CD8-positive, alpha-beta memory T cell (primary cell): Measurements from ENCODE around the gene TROAP. TPM values are rescaled to one million over a fixed set of nuclear protein-coding genes. Genes with fewer than 3 reads are reported as not detected.

Source experiments
- CTCF ChIA-PET: fragments of 350-600 bp; sonication (Branson Sonifier 250); formaldehyde crosslinking; loops from one replicate; lab custom pipeline; 2021; ENCODE audit warnings: antibody characterized with exemption; lab: Charles Lee
- POLR2A ChIA-PET: fragments of 350-600 bp; sonication (Branson Sonifier 250); formaldehyde crosslinking; loops from one replicate; lab custom pipeline; 2021; ENCODE audit warnings: antibody characterized with exemption; lab: Charles Lee
- DNase-seq, 5 donors: peaks; one replicate each; pipeline versions ENCODE4 v3.0.0 to v3.0.0-alpha.2; 2020 to 2022; ENCODE audit warnings: mixed read lengths in 1 of 5
- H3K27ac ChIP-seq: one replicate; pipeline ENCODE4 v1.7.0; 2013; ENCODE audit warnings: low read depth, mild to moderate bottlenecking, low read length, moderate library complexity
- H3K27me3 ChIP-seq: 2 replicates; pipeline ENCODE4 v1.7.0; 2013; ENCODE audit warnings: low read length, mild to moderate bottlenecking; ENCODE audit not compliant: insufficient read depth, poor library complexity, severe bottlenecking
- H3K36me3 ChIP-seq: 2 replicates; pipeline ENCODE4 v1.7.0; 2013; ENCODE audit warnings: mild to moderate bottlenecking, low read length, moderate library complexity; ENCODE audit not compliant: insufficient read depth
- H3K4me1 ChIP-seq: 2 replicates; pipeline ENCODE4 v1.7.0; 2013; ENCODE audit warnings: mild to moderate bottlenecking, low read length, moderate library complexity; ENCODE audit not compliant: insufficient read depth
- H3K4me3 ChIP-seq: 2 replicates; pipeline ENCODE4 v1.7.0; 2013; ENCODE audit warnings: mild to moderate bottlenecking, low read length
- H3K9me3 ChIP-seq: 2 replicates; pipeline ENCODE4 v1.7.0; 2013; ENCODE audit warnings: mild to moderate bottlenecking, low read length
- H3K27ac Mint-ChIP-seq, 8 donors: one replicate each; pipeline ENCODE4 v1.8.0; 2020 to 2021; ENCODE audit warnings: mixed read lengths in 8 of 8, mild to moderate bottlenecking in 6 of 8, inconsistent platforms in 3 of 8, moderate library complexity in 3 of 8
- H3K27me3 Mint-ChIP-seq, 2 donors: one replicate each; pipeline ENCODE4 v1.8.0; 2020 to 2021; ENCODE audit warnings: mixed read lengths in 2 of 2, mild to moderate bottlenecking in 1 of 2, moderate library complexity in 1 of 2
- H3K36me3 Mint-ChIP-seq, 3 donors: one replicate each; pipeline ENCODE4 v1.8.0; 2020 to 2021; ENCODE audit warnings: mixed read lengths in 3 of 3, inconsistent platforms in 1 of 3, mild to moderate bottlenecking in 1 of 3
- H3K4me1 Mint-ChIP-seq, 3 donors: one replicate each; pipeline ENCODE4 v1.8.0; 2020 to 2021; ENCODE audit warnings: mixed read lengths in 3 of 3, inconsistent platforms in 1 of 3, mild to moderate bottlenecking in 1 of 3
- H3K4me3 Mint-ChIP-seq, 7 donors: one replicate each; pipeline ENCODE4 v1.8.0; 2020 to 2021; ENCODE audit warnings: mixed read lengths in 7 of 7, mild to moderate bottlenecking in 6 of 7, moderate library complexity in 4 of 7, inconsistent platforms in 2 of 7
- H3K9me3 Mint-ChIP-seq, 5 donors: one replicate each; pipeline ENCODE4 v1.8.0; 2020 to 2022; ENCODE audit warnings: mixed read lengths in 5 of 5, mild to moderate bottlenecking in 3 of 5, moderate library complexity in 2 of 5, inconsistent platforms in 1 of 5
- polyA plus RNA-seq: library from polyadenylated mRNA; unstranded; fragments of 300-500 nt; fragmentation: Illumina TruSeq; gene quantifications from one replicate; pipeline ENCODE4 v1.2.3, GENCODE V29; 2021
- total RNA-seq, 2 experiments: library from RNA; stranded (reverse); gene quantifications; one replicate each; pipeline ENCODE4 v1.2.3, GENCODE V29; 2021

The TROAP gene
- total and polyA plus RNA-seq, 3 experiments from 2014 or later = 0.79 to 35.0 (median 33.6) TPM

DNA sequence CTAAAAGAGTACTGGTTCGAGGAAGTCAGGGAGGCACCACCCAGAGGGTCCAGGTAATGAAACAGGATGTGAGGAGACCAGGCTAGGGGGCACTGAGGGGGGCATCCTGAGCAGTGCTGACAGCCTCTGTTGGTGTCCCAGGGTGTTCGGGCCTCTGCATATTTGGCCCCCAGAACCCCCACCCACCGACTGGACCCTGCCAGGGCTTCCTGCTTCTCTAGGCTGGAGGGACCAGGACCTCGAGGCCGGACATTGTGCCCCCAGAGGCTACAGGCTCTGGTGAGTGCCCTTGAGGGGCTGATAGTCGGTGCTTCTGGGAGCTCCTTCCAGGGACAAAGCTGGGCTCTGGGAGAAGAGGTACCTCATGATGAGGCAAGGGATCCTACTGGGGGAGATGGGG lies 2.6 kb downstream of the TROAP start:
- no peaks in the 10 kb centered on the region for H3K9me3 ChIP-seq
- no peak for DNase-seq
- H3K4me1 ChIP-seq = peaks cover 14% of the 10 kb centered on the region
- Mint-ChIP-seq H3K4me3 (peak overlapping the region in 1 of 7 donors; percentile 54), H3K27ac (no peak overlapping the region), H3K36me3 (peaks cover 0 to 3% (median 0%) of the 10 kb centered on the region in 3 donors), H3K9me3 (no peaks in the 10 kb centered on the region), H3K27me3 (peaks cover 0 to 2% of the 10 kb centered on the region in 2 donors), H3K4me1 (peaks cover 17 to 23% (median 22%) of the 10 kb centered on the region in 3 donors)
- H3K36me3 ChIP-seq = no peaks in the 10 kb centered on the region
- no peaks in the 10 kb centered on the region for H3K27me3 ChIP-seq
- CTCF ChIA-PET = interaction anchor here (0.8 to 5.6 kb wide), 2 partner anchors 17 to 36 kb away, joined by 3 to 36 read pairs; no protein-coding TSS in a partner anchor
- POLR2A ChIA-PET = no interaction called here
- H3K4me3 ChIP-seq = no peak overlapping the region
- no peak overlapping the region for H3K27ac ChIP-seq

DNA sequence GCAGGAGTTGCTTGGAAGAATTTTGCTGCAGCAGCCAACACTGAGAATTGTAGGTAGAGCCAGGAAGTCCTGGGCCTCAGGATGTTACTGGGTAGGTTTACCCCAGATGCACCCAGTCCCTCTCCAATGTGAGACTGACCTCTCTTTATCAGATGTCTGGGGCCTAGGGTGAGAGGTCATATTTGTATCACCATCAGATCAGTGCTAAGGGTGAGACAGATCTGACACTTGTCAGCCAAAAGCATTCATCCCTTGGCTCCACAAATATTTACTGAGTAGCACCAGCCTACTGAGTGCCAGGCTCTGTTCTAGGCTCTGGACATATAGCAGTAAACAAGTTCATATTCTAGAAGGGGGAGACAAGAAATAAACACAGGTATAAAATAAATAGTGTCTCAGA lies 4.3 kb downstream of the TROAP start:
- Mint-ChIP-seq H3K36me3 (peaks cover 0 to 3% (median 0%) of the 10 kb centered on the region in 3 donors), H3K4me3 (no peak overlapping the region), H3K27me3 (peaks cover 9 to 10% of the 10 kb centered on the region in 2 donors), H3K4me1 (peaks cover 10 to 15% (median 13%) of the 10 kb centered on the region in 3 donors), H3K27ac (no peak overlapping the region), H3K9me3 (no peaks in the 10 kb centered on the region)
- no peak for DNase-seq
- ChIA-PET CTCF (no interaction called here), POLR2A (no interaction called here)
- peaks cover 7% of the 10 kb centered on the region for H3K4me1 ChIP-seq
- H3K27ac ChIP-seq = no peak overlapping the region
- H3K27me3 ChIP-seq = no peaks in the 10 kb centered on the region
- no peak overlapping the region for H3K4me3 ChIP-seq
- H3K36me3 ChIP-seq = no peaks in the 10 kb centered on the region
- no peaks in the 10 kb centered on the region for H3K9me3 ChIP-seq

DNA sequence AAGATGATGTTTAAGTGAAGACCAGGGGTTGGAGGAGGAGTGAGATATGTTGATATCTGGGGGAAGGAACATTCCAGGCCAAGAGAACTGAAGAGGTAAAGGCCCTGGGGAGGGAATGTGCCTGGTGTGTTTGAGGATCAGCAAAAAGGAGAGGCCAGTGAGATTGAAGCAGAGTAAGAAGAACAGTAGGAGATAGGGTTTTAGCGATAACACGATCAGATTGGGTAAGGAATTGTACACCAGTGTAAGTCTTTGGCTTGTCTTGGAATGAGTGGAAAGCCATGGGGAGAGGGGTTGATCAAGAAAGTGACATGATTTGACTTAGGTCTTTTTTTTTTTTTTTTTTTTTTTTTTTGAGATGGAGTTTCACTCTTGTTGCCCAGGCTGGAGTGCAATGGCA lies 4.8 kb downstream of the TROAP start:
- Mint-ChIP-seq H3K36me3 (peaks cover 0 to 2% (median 0%) of the 10 kb centered on the region in 3 donors), H3K27me3 (peaks cover 12 to 15% of the 10 kb centered on the region in 2 donors), H3K4me3 (no peak overlapping the region), H3K9me3 (no peaks in the 10 kb centered on the region), H3K27ac (no peak overlapping the region), H3K4me1 (peaks cover 8 to 11% (median 9%) of the 10 kb centered on the region in 3 donors)
- CTCF ChIA-PET = no interaction called here
- peaks cover 6% of the 10 kb centered on the region for H3K4me1 ChIP-seq
- no peaks in the 10 kb centered on the region for H3K9me3 ChIP-seq
- no peaks in the 10 kb centered on the region for H3K36me3 ChIP-seq
- POLR2A ChIA-PET = no interaction called here
- H3K27me3 ChIP-seq = no peaks in the 10 kb centered on the region
- H3K4me3 ChIP-seq = no peak overlapping the region
- H3K27ac ChIP-seq = no peak overlapping the region
- no peak for DNase-seq

DNA sequence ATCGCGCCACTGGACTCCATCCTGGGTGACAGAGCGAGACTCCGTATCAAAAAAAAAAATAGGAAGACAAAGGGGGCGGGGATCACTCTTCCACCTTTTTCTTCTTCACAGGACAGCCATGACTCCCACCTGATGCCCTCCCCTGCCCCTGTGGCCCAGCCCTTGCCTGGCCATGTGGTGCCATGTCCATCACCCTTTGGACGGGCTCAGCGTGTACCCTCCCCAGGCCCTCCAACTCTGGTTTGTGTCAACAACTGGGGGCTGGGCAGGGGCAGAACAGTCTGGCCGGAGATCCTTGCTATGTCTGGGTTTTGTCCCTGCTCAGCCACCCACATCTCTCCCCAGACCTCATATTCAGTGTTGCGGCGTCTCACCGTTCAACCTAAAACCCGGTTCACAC lies 5.8 kb downstream of the TROAP start:
- DNase-seq = no peak
- H3K27me3 Mint-ChIP-seq = peaks cover 12 to 22% of the 10 kb centered on the region in 2 donors
- H3K9me3 ChIP-seq = no peaks in the 10 kb centered on the region
- no peaks in the 10 kb centered on the region for H3K36me3 ChIP-seq
- H3K4me1 ChIP-seq = no peaks in the 10 kb centered on the region
- no peaks in the 10 kb centered on the region for H3K9me3 Mint-ChIP-seq
- ChIA-PET CTCF (interaction anchor here (1.8 kb wide), 1 partner anchor 13 kb away, joined by 5 read pairs; no protein-coding TSS in a partner anchor), POLR2A (no interaction called here)
- H3K27ac ChIP-seq = no peak overlapping the region
- peaks cover 5% of the 10 kb centered on the region for H3K27me3 ChIP-seq
- H3K27ac Mint-ChIP-seq = no peak overlapping the region
- H3K36me3 Mint-ChIP-seq = no peaks in the 10 kb centered on the region
- H3K4me3 ChIP-seq = no peak overlapping the region
- peaks cover 0 to 6% (median 2%) of the 10 kb centered on the region in 3 donors for H3K4me1 Mint-ChIP-seq
- H3K4me3 Mint-ChIP-seq = no peak overlapping the region

DNA sequence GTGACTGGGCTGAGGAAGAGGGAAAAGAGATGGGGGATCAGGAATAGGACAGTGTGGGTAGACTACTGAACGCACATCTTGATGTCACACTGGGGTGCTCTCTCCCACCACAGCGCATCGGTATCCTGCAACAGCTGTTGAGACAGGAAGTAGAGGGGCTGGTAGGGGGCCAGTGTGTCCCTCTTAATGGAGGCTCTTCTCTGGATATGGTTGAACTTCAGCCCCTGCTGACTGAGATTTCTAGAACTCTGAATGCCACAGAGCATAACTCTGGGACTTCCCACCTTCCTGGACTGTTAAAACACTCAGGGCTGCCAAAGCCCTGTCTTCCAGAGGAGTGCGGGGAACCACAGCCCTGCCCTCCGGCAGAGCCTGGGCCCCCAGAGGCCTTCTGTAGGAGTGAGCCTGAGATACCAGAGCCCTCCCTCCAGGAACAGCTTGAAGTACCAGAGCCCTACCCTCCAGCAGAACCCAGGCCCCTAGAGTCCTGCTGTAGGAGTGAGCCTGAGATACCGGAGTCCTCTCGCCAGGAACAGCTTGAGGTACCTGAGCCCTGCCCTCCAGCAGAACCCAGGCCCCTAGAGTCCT lies 7.1 kb downstream of the TROAP start:
- Histone ChIP-seq H3K9me3 (no peaks in the 10 kb centered on the region), H3K27me3 (peaks cover 11% of the 10 kb centered on the region), H3K4me1 (no peaks in the 10 kb centered on the region), H3K36me3 (no peaks in the 10 kb centered on the region), H3K4me3 (no peak overlapping the region), H3K27ac (no peak overlapping the region)
- POLR2A ChIA-PET = no interaction called here
- no peak overlapping the region for H3K27ac Mint-ChIP-seq
- H3K9me3 Mint-ChIP-seq = no peaks in the 10 kb centered on the region
- CTCF ChIA-PET = interaction anchor here (1.8 to 2.6 kb wide), 2 partner anchors 12 kb away, joined by 5 to 27 read pairs; no protein-coding TSS in a partner anchor
- H3K27me3 Mint-ChIP-seq = peaks cover 22 to 33% of the 10 kb centered on the region in 2 donors
- DNase-seq = no peak
- H3K4me3 Mint-ChIP-seq = no peak overlapping the region
- H3K4me1 Mint-ChIP-seq = peaks cover 0 to 9% (median 2%) of the 10 kb centered on the region in 3 donors
- no peaks in the 10 kb centered on the region for H3K36me3 Mint-ChIP-seq

DNA sequence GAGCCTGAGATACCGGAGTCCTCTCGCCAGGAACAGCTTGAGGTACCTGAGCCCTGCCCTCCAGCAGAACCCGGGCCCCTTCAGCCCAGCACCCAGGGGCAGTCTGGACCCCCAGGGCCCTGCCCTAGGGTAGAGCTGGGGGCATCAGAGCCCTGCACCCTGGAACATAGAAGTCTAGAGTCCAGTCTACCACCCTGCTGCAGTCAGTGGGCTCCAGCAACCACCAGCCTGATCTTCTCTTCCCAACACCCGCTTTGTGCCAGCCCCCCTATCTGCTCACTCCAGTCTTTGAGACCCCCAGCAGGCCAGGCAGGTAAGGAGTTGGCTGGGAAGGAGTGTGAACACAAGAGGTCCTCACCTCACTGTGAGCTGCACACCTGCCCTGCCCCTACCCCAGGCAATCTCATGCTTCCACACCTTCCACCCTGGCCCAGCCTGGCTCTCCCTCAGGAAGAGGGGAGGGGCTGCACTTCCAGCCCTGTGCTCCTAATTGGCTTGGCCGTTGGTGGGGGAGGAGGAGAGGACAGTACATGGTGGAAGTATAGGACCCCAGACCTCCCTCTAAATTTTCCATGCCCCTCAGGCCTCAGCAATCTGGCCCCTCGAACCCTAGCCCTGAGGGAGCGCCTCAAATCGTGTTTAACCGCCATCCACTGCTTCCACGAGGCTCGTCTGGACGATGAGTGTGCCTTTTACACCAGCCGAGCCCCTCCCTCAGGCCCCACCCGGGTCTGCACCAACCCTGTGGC lies 7.8 kb downstream of the TROAP start:
- H3K36me3 ChIP-seq = no peaks in the 10 kb centered on the region
- H3K4me3 ChIP-seq = no peak overlapping the region
- H3K9me3 ChIP-seq = no peaks in the 10 kb centered on the region
- ChIA-PET POLR2A (no interaction called here), CTCF (interaction anchor here (1.1 to 2.7 kb wide), 9 partner anchors 8 to 222 kb away, joined by 4 to 27 read pairs (median 6); partner anchors contain the start of genes DNAJC22, PRPH, SPATS2 and TROAP)
- Mint-ChIP-seq H3K4me3 (no peak overlapping the region), H3K9me3 (no peaks in the 10 kb centered on the region), H3K4me1 (peaks cover 5 to 15% (median 6%) of the 10 kb centered on the region in 3 donors), H3K27ac (peak overlapping the region in 1 of 8 donors; percentile 41), H3K27me3 (peaks cover 28 to 39% of the 10 kb centered on the region in 2 donors), H3K36me3 (no peaks in the 10 kb centered on the region)
- H3K27ac ChIP-seq = no peak overlapping the region
- H3K4me1 ChIP-seq = no peaks in the 10 kb centered on the region
- H3K27me3 ChIP-seq = peaks cover 17% of the 10 kb centered on the region
- DNase-seq = no peak

DNA sequence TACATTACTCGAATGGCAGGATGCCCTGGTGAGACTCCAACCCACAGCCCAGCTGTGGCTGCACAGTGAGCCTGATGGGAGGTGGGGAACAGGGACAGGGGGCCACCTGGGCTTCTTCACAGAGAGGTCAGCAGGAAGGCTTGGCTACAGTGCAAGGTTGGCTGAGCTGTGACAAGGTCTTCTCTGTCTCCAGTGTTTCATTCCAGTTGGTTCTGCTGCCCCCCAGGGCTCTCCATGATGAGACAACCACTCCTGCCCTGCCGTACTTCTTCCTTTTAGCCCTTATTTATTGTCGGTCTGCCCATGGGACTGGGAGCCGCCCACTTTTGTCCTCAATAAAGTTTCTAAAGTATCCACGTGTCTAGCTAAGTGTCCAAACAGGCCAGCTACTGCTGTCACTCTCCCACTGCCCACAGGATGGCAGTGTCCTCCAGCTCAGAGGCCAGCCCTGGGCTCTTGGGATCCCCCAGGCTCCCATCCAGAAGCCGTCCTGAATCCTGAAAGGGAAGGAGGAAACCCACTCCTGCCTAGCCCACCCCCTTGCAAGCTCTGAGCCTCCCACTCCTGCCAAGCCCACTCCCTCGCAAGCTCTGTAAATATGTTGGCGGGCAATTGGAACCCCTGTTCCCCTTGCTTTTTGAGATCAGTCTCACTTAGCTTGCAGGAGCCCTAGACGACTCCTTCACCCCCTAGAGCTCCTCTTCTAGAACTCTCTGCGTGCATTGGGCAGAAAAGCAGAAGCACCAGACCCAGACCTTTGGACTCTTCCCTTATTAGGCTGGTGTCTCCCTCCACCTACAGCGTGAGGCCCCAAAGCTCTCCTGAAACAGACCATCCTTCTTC lies 8.5 kb downstream of the TROAP start:
- peak overlapping the region in 2 of 8 donors; percentile 25 to 54 for H3K27ac Mint-ChIP-seq
- H3K4me3 Mint-ChIP-seq = peak overlapping the region in 1 of 7 donors; percentile 32
- H3K36me3 ChIP-seq = no peaks in the 10 kb centered on the region
- H3K9me3 ChIP-seq = no peaks in the 10 kb centered on the region
- DNase-seq = no peak
- H3K27me3 Mint-ChIP-seq = peaks cover 29 to 41% of the 10 kb centered on the region in 2 donors
- H3K4me1 ChIP-seq = peaks cover 1% of the 10 kb centered on the region
- no peaks in the 10 kb centered on the region for H3K9me3 Mint-ChIP-seq
- H3K36me3 Mint-ChIP-seq = no peaks in the 10 kb centered on the region
- no peak overlapping the region for H3K27ac ChIP-seq
- H3K27me3 ChIP-seq = peaks cover 22% of the 10 kb centered on the region
- H3K4me1 Mint-ChIP-seq = peaks cover 5 to 15% (median 6%) of the 10 kb centered on the region in 3 donors
- POLR2A ChIA-PET = no interaction called here
- CTCF ChIA-PET = interaction anchor here (0.7 to 2.7 kb wide), 11 partner anchors 9 to 222 kb away, joined by 3 to 27 read pairs (median 6); partner anchors contain the start of genes DNAJC22, PRPH, SPATS2 and TROAP
- no peak overlapping the region for H3K4me3 ChIP-seq
